Measurements from ENCODE around the gene PLA2G2D. TPM values are rescaled to one million over a fixed set of nuclear protein-coding genes. Genes with fewer than 3 reads are reported as not detected.

Gene PLA2G2D
- total RNA-seq, 1 experiment from 2014 or later: not detected

- H3T11ph ChIP-seq (ENCODE audit: low read length): no peak overlapping the region
- no peak overlapping the region for H2BK15ac ChIP-seq (ENCODE audit: low read depth, low read length)
- no peak overlapping the region for H4K91ac ChIP-seq (ENCODE audit: insufficient read length, low read depth, low read length)
- no peak overlapping the region for H3K4ac ChIP-seq (ENCODE audit: low read depth, low read length)
- Mint-ChIP-seq H3K27me3 (ENCODE audit: low read depth) (peaks cover 18% of the 10 kb centered on the region), H3K9me3 (peaks cover 2 to 13% of the 10 kb centered on the region in 2 experiments; a peak in 4 of 5 replicates), H3K27ac (no peak overlapping the region), H3K4me3 (no peak overlapping the region), H3K36me3 (ENCODE audit: insufficient read depth in 1 of 3, low read depth in 3 of 3) (no peaks in the 10 kb centered on the region; a peak in 2 of 7 replicates), H3K4me1 (peaks cover 3 to 4% of the 10 kb centered on the region in 2 experiments)
- H3K4me1 ChIP-seq (ENCODE audit: insufficient read depth, low read length): no peaks in the 10 kb centered on the region
- H2BK120ac ChIP-seq (ENCODE audit: low read depth, low read length, poor library complexity, severe bottlenecking): no peak overlapping the region
- no peaks in the 10 kb centered on the region for H3K79me1 ChIP-seq (ENCODE audit: insufficient read depth, low read depth, low read length, poor library complexity, severe bottlenecking)
- no peak for DNase-seq
- no peak overlapping the region for H2BK12ac ChIP-seq (ENCODE audit: insufficient read length, low read depth, low read length)
- H2BK5ac ChIP-seq (ENCODE audit: insufficient read length, low read length): no peak overlapping the region
- no peak overlapping the region for H3K23ac ChIP-seq (ENCODE audit: insufficient read length, low read depth, low read length)
- H3K18ac ChIP-seq (ENCODE audit: insufficient read length, low read depth, low read length): no peak overlapping the region
- H3K27me3 ChIP-seq (ENCODE audit: insufficient read depth, low read length): no peaks in the 10 kb centered on the region
- no CpG with 5 or more reads among the region's 4 CpGs for WGBS (ENCODE audit: extremely low coverage, insufficient read length, low lambda C conversion rate)
- H3K4me2 ChIP-seq (ENCODE audit: insufficient read depth, insufficient read length, low read length): no peak overlapping the region
- no peak overlapping the region for H3K9ac ChIP-seq (ENCODE audit: extremely low read depth, insufficient read length, low read length)
- no peak overlapping the region for H3K56ac ChIP-seq (ENCODE audit: insufficient read length, low read depth, low read length)
- no peak overlapping the region for H4K5ac ChIP-seq (ENCODE audit: insufficient read length, low read depth, low read length)
- no peaks in the 10 kb centered on the region for H4K20me1 ChIP-seq (ENCODE audit: control insufficient read depth, insufficient read depth, insufficient read length)
- peak; percentile 59 for TF ChIP-seq CTCF (conservative IDR thresholded peaks at IDR 0.05)
- H3K14ac ChIP-seq (ENCODE audit: insufficient read depth, low read length): no peak overlapping the region
- no peak overlapping the region for H2BK20ac ChIP-seq (ENCODE audit: low read depth, low read length, poor library complexity, severe bottlenecking)
- no peak overlapping the region for H3K27ac ChIP-seq (ENCODE audit: insufficient read length, low read depth, low read length)
- H3K79me2 ChIP-seq (ENCODE audit: insufficient read depth, low read length): no peaks in the 10 kb centered on the region
- H2AFZ ChIP-seq (ENCODE audit: low read length): no peak overlapping the region
- H3K23me2 ChIP-seq (ENCODE audit: insufficient read length, low read depth, low read length, poor library complexity, severe bottlenecking): no peaks in the 10 kb centered on the region
- H3K9me3 ChIP-seq (ENCODE audit: control insufficient read depth, low read depth, low read length): no peaks in the 10 kb centered on the region
- H4K8ac ChIP-seq (replicated peaks; ENCODE audit: insufficient read length, low read depth, low read length): no peak overlapping the region
- H2AK5ac ChIP-seq (ENCODE audit: insufficient read length, low read length): no peak overlapping the region
Measured at GRCh38 chr1:20087668-20088067, 31.7 kb downstream of the PLA2G2D start.

Measured in H9 (cell line).